GM15510 (cell line): ENCODE measurements around the gene TPT1.

Experiments used
- POLR2A ChIP-seq: IDR thresholded peaks from 3 replicates; pipeline ENCODE4 v1.6.1; 2011; ENCODE audit warnings: borderline replicate concordance; ENCODE audit not compliant: insufficient read length; ENCODE audit errors: extremely low read depth

TPT1 gene

GRCh38 chr13:45365558-45365885 lies 24.5 kb upstream of the TPT1 start:
- TF ChIP-seq POLR2A: no peak

- no peak for TF ChIP-seq POLR2A
These were observed 24.0 kb upstream of the TPT1 start for GRCh38 chr13:45364876-45365557.

GRCh38 chr13:45362939-45363338 lies 22.0 kb upstream of the TPT1 start:
- TF ChIP-seq POLR2A: no peak

GRCh38 chr13:45361596-45362206 lies 20.7 kb upstream of the TPT1 start:
- no peak for TF ChIP-seq POLR2A

GRCh38 chr13:45356966-45357672 lies 16.1 kb upstream of the TPT1 start:
- no peak for TF ChIP-seq POLR2A

GRCh38 chr13:45353895-45354294 lies 12.9 kb upstream of the TPT1 start:
- TF ChIP-seq POLR2A: no peak

- no peak for TF ChIP-seq POLR2A
These were observed 11.0 kb upstream of the TPT1 start for GRCh38 chr13:45352031-45352430.

- no peak for TF ChIP-seq POLR2A
These were observed 9.2 kb upstream of the TPT1 start for GRCh38 chr13:45350152-45350551.

GRCh38 chr13:45349438-45349837 lies 8.5 kb upstream of the TPT1 start:
- TF ChIP-seq POLR2A: no peak

- no peak for TF ChIP-seq POLR2A
These were observed 967 bp upstream of the TPT1 start for GRCh38 chr13:45341799-45342500.

GRCh38 chr13:45340422-45341033 lies 455 bp downstream of the TPT1 start:
- TF ChIP-seq POLR2A: no peak

- TF ChIP-seq POLR2A: no peak
These were observed 1.1 kb downstream of the TPT1 start for GRCh38 chr13:45339867-45340266.

GRCh38 chr13:45339399-45339798 lies 1.6 kb downstream of the TPT1 start:
- TF ChIP-seq POLR2A: no peak

- TF ChIP-seq POLR2A: no peak
These were observed 3.2 kb downstream of the TPT1 start for GRCh38 chr13:45337803-45338202.

GRCh38 chr13:45337395-45337794 lies 3.6 kb downstream of the TPT1 start:
- no peak for TF ChIP-seq POLR2A
